GM18861 (cell line): Measurements from ENCODE around the gene NME9.

Experiments
- ATAC-seq: cut with Tn5 transposase; IDR thresholded peaks from one replicate; pipeline ENCODE4 v1.9.1; 2021; ENCODE audit not compliant: unreplicated experiment

NME9 gene

GRCh38 chr3:138336454-138336999 is 6.9 kb upstream of the NME9 start:
- ATAC-seq, result no peak

- ATAC-seq, result no peak
These were observed 5.0 kb upstream of the NME9 start for GRCh38 chr3:138334608-138335007.

DNA sequence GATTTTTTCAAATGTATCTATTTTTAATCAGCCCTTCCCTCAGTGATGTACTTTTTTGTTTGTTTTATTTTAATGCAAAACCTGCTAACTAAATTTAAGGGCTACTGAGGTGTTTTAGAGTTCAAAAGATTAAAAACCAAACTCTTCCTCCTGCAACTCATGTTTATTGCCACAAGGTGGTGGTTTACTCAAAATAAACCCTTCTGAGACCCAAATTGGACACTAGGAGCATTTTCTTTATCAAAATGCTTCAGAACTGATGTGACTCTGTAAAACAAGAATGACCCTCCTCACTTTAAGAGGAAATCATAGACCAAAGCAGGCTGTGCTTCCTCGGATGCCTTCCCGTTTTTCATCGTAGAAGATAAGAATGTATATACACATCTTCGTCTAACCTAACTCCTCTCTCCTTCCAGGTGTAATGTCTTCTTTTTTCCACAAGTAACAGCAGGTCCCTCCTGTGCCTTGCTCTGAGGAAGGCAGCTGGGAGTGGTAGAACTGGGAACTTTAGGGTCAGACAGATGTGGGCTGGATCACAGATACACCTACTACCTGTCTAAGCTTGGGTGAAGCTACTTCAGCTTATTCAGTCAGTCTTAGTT is 2.9 kb upstream of the NME9 start:
- no peak for ATAC-seq

DNA sequence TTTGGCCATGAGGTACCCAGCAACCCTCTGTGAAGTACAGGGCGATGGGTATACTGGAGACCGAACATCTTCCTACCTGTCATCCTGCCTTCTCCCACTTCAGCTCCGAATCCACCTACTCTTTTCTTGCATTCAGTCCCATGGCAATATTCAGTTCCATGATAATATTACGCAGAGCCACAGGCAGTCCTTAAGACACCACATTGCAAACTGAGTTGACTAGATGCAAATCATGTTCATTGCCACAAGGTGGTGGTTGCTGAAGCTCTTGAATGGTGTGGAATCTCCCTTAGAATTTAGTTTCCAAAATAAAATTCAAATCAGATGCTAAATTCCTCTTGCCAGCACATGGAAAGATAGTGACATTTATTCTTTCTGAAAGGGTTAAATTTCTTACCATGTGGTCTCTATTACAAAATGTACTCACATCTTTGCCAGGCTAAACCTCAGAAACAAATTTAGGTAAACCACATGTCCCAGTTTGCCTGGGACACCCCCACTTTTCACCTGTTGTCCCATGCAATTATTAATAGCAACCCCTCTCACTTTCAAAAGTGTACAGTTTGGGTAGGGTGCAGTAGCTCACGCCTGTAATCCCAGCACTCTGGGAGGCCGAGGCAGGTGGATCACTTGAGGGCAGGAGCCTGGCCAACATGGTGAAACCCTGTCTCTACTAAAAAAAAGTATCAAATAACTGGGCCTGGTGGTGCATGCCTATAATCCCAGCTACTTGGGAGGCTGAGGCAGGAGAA is 1.7 kb upstream of the NME9 start:
- no peak for ATAC-seq

GRCh38 chr3:138329984-138330293 is 288 bp upstream of the NME9 start:
- no peak for ATAC-seq

DNA sequence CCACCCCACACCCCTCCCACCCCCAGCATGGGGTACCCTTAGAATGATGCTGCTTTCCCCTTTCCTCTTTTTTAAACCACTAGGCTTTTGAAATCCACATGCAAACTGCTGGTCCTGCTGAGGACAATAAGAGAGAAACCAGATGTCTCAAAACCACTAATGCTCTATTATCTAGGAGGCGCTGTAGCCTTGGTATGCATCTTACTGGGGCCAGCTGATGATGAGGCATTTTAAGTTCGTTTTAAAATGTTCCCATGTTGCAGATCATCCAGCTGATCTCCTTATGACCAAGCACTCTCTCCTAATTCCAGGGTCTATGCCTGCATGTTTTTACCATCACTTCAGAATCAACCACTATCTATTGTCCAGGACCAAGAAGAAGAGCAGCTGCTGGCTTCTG is 1.3 kb downstream of the NME9 start:
- no peak for ATAC-seq

DNA sequence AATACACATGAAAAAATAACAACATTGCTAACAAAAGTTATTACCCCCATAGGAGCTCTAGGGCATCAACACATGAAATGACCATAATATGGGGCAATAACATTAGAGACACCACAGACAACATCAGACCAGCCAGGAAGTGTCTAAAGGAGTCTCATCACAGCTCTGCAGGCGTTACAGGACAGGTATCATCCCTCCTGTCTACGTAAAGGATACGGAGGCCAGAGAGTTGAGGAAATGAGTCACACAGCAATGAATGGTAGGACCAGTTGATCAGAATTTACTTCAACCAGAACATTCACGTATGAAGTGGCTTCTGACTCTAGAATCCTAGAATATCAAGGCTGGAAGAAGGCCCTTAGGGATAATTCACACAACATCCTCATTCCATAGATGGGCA is 1.8 kb downstream of the NME9 start:
- ATAC-seq, result no peak

DNA sequence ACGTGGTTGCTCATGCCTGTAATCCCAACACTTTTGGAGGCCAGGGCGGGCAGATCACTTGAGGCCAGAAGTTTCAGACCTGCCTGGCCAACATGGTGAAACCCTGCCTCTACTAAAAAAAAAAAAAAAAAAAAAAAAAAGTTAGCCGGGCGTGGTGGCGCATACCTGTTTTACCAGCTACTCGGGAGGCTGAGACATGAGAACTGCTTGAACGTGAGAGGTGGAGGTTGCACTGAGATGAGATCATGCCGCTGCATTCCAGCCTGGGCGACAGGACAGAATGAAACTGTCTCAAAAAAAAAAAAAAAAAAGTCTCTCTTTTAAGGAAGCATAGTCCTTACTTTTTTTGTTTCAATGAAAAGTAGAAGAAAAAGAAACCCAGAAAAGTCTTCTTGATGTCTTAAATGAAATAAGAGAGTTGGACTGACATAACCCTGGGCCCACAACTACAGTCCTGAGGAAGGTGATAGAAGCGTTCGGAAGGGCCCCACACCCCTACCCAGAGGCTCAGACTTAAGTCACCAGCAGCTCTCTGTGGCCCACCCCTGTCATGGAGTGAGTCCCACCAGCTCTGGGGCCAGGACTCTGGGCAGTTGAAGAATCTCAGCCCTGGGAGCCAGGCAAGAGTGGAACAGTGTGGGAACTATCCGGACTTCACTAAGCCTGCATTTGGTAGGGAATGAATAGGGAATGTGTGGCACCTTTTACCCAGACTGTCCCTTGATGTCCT is 2.6 kb downstream of the NME9 start:
- no peak for ATAC-seq

- ATAC-seq, result no peak
These were observed 3.7 kb downstream of the NME9 start for GRCh38 chr3:138325990-138326389.

DNA sequence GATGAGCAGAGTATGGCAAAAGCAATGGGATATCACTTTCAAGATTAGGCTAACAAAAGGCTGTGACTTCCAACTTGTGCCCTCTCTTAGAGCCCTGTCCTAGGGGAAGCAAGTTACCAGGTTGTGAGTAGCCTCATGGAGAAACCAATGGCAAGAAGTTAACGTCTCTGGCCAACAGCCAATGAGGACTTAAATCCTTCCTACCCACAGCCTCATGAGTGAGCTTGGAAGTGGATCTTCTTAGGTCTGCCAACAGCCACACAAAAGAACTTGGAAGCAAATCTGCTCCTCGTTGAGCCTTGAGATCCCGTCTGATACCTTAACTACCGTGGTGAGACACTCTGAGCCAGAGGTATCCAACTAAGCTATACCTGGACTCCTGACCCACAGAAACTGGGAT is 5.7 kb downstream of the NME9 start:
- no peak for ATAC-seq

- ATAC-seq, result no peak
These were observed 12.0 kb downstream of the NME9 start for GRCh38 chr3:138317687-138318086.

DNA sequence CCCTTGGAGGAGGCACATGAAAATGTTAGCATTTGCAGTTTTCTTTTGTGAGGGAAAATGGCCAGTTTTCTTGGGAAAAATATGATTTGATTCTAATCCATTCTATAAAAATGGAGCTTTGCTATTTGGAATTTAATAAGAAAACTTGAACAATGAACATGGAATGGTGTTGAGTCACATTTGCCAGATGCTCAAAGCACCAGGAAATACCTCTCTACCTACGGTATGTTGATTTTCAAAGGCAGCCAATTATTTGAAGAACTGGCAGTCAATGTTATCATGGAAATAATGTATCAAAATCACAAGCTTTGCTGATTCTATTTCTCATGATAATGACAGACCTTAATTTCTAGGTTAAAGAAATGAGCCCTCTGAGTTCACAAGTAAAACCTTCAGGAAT is 14.9 kb downstream of the NME9 start:
- ATAC-seq, result no peak

DNA sequence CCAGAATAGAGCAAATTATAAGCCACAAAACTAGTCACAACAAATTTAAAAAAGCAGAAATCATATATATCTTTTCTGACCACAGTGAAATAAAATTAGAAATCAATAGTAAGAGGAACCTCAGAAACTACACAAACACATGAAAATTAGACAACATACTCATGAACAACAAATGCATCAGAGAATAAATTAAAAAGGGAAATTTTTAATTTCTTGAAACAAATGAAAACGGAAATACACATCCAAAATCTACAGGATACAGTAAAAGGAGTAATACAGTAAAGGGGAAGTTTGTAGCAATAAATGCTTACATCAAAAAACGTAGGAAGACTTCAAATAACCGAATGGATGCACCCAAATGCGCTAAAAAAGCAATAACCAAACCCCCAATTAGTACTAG is 19.2 kb downstream of the NME9 start:
- no peak for ATAC-seq

- ATAC-seq, result no peak
These were observed 20.9 kb downstream of the NME9 start for GRCh38 chr3:138308783-138309182.

- ATAC-seq, result no peak
These were observed 21.8 kb downstream of the NME9 start for GRCh38 chr3:138307899-138308298.

GRCh38 chr3:138303474-138303873 is 26.2 kb downstream of the NME9 start:
- ATAC-seq, result no peak

GRCh38 chr3:138300647-138301046 is 29.0 kb downstream of the NME9 start:
- no peak for ATAC-seq

- ATAC-seq, result no peak
These were observed 31.8 kb downstream of the NME9 start for GRCh38 chr3:138297876-138298275.

DNA sequence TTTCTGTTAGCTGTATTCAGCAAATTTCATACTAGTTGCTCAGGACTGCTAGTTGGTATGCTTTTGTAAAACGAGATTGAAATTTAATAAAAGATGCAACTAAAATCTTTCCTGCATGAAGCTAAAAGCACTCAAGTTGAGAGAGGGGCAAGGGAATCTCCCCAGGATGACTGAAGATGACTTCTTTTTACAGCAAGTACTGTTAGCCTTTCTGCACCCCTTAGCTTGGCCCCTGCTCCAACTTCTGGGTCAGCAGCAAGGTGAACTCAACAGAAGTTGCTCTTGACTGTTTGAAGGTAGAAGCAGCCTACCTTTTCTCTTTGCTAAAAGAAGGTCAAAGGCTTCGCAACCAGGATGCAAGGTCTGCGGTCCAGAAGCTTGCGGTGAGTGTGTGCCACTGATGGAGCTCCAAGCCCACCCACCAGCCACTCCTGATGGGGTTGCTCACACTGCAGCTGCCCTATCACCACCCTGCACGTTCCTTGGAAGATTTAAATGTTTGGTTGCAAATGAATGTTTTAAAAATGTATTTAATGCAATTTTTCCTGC is 32.5 kb downstream of the NME9 start:
- ATAC-seq, result no peak

- no peak for ATAC-seq
These were observed 33.0 kb downstream of the NME9 start for GRCh38 chr3:138296639-138297038.

- ATAC-seq, result no peak
These were observed 40.0 kb downstream of the NME9 start for GRCh38 chr3:138289701-138290100.

GRCh38 chr3:138289260-138289659 is 40.4 kb downstream of the NME9 start:
- no peak for ATAC-seq
